ENCODE results near the gene POU3F3. TPM values are rescaled to one million over a fixed set of nuclear protein-coding genes. Genes with fewer than 3 reads are reported as not detected.

The POU3F3 gene
- total RNA-seq, 1 donor from 2014 or later: 0.54 TPM

GRCh38 chr2:104858006-104858978 is 4.4 kb downstream of the POU3F3 start:
- TF ChIP-seq CTCF (IDR thresholded peaks at IDR 0.05; ENCODE audit: partially characterized antibody, unreplicated experiment): no peak
- Mint-ChIP-seq H3K4me1 (ENCODE audit: low read depth, unreplicated experiment) (peaks cover 16% of the 10 kb centered on the region), H3K36me3 (ENCODE audit: unreplicated experiment) (peaks cover 4% of the 10 kb centered on the region), H3K27me3 (ENCODE audit: unreplicated experiment) (peaks cover 46% of the 10 kb centered on the region), H3K4me3 (ENCODE audit: unreplicated experiment) (no peak overlapping the region), H3K27ac (ENCODE audit: unreplicated experiment) (no peak overlapping the region), H3K9me3 (ENCODE audit: unreplicated experiment) (peaks cover 42% of the 10 kb centered on the region)
- DNase-seq: no peak

GRCh38 chr2:104859291-104859765 is 5.4 kb downstream of the POU3F3 start:
- TF ChIP-seq CTCF (IDR thresholded peaks at IDR 0.05; ENCODE audit: partially characterized antibody, unreplicated experiment): no peak
- Mint-ChIP-seq H3K27me3 (ENCODE audit: unreplicated experiment) (peaks cover 47% of the 10 kb centered on the region), H3K9me3 (ENCODE audit: unreplicated experiment) (peaks cover 40% of the 10 kb centered on the region), H3K27ac (ENCODE audit: unreplicated experiment) (peak overlapping the region; percentile 57), H3K4me3 (ENCODE audit: unreplicated experiment) (no peak overlapping the region), H3K4me1 (ENCODE audit: low read depth, unreplicated experiment) (peaks cover 18% of the 10 kb centered on the region), H3K36me3 (ENCODE audit: unreplicated experiment) (peaks cover 2% of the 10 kb centered on the region)
- no peak for DNase-seq

- Mint-ChIP-seq H3K27ac (ENCODE audit: unreplicated experiment) (no peak overlapping the region), H3K9me3 (ENCODE audit: unreplicated experiment) (peaks cover 35% of the 10 kb centered on the region), H3K27me3 (ENCODE audit: unreplicated experiment) (peaks cover 45% of the 10 kb centered on the region), H3K4me1 (ENCODE audit: low read depth, unreplicated experiment) (peaks cover 17% of the 10 kb centered on the region), H3K36me3 (ENCODE audit: unreplicated experiment) (no peaks in the 10 kb centered on the region), H3K4me3 (ENCODE audit: unreplicated experiment) (no peak overlapping the region)
- no peak for TF ChIP-seq CTCF (IDR thresholded peaks at IDR 0.05; ENCODE audit: partially characterized antibody, unreplicated experiment)
- DNase-seq: no peak
Measured at GRCh38 chr2:104859766-104860450, 6.0 kb downstream of the POU3F3 start.

DNA sequence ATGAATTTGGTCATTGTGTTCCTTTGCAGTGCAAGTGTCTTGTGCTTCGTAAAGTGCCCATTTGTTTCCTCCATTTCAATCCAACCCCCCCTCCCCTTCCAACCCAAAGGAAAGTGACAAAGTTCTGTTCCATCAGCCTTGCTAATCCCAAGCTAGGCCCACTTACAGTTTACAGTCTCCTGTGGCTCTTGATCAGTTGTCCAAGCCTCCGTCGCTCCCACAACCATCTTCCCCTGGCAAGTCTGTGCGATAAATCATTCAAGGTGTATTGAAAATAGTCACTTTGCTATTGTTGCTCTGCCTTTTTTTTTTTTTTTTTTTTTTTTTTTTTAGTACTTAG is 6.5 kb downstream of the POU3F3 start:
- Mint-ChIP-seq H3K27ac (ENCODE audit: unreplicated experiment) (no peak overlapping the region), H3K27me3 (ENCODE audit: unreplicated experiment) (peaks cover 48% of the 10 kb centered on the region), H3K4me1 (ENCODE audit: low read depth, unreplicated experiment) (peaks cover 17% of the 10 kb centered on the region), H3K4me3 (ENCODE audit: unreplicated experiment) (no peak overlapping the region), H3K36me3 (ENCODE audit: unreplicated experiment) (no peaks in the 10 kb centered on the region), H3K9me3 (ENCODE audit: unreplicated experiment) (peaks cover 35% of the 10 kb centered on the region)
- TF ChIP-seq CTCF (IDR thresholded peaks at IDR 0.05; ENCODE audit: partially characterized antibody, unreplicated experiment): no peak
- DNase-seq: no peak
